Measurements from ENCODE around the gene METTL8. TPM values are rescaled to one million over a fixed set of nuclear protein-coding genes. Genes with fewer than 3 reads are reported as not detected.
"Not testable (repeated sequence)": the region's sequence is repeated elsewhere in the genome, so short reads cannot be mapped to it uniquely, and the experiment has no call there.

METTL8 gene
- total RNA-seq, 2 donors from 2014 or later, result 16.0 to 35.6 TPM

DNA sequence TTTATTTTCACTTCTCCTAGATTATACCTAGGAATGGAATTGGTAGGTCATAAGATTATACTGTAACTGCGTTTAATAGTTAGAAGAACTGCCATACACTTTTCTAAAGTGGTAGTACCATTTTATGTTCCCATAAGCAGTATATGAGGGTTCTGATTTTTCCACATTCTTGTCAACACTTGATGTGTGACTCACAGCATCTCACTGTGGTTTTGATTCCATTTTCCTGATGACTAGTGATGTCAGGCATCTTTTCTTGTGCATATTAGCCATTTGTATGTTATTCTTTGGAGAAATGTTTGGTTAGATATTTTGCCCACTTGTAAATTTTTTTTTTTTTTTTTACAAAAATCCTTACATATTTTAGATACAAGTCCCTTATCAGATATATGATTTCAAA is 2.5 kb upstream of the METTL8 start:
- DNase-seq (ENCODE audit: low spot score) (no peak), ATAC-seq (no peak)
- H3K27ac Mint-ChIP-seq, result no peak overlapping the region
- H3K9me3 Mint-ChIP-seq, result no peaks in the 10 kb centered on the region
- H3K27me3 Mint-ChIP-seq, result no peaks in the 10 kb centered on the region
- peaks cover 23 to 26% of the 10 kb centered on the region in 2 donors for H3K4me1 Mint-ChIP-seq (ENCODE audit: low read depth in 2 of 2)
- no peak overlapping the region for H3K4me3 Mint-ChIP-seq
- peaks cover 16% of the 10 kb centered on the region for H3K36me3 Mint-ChIP-seq

DNA sequence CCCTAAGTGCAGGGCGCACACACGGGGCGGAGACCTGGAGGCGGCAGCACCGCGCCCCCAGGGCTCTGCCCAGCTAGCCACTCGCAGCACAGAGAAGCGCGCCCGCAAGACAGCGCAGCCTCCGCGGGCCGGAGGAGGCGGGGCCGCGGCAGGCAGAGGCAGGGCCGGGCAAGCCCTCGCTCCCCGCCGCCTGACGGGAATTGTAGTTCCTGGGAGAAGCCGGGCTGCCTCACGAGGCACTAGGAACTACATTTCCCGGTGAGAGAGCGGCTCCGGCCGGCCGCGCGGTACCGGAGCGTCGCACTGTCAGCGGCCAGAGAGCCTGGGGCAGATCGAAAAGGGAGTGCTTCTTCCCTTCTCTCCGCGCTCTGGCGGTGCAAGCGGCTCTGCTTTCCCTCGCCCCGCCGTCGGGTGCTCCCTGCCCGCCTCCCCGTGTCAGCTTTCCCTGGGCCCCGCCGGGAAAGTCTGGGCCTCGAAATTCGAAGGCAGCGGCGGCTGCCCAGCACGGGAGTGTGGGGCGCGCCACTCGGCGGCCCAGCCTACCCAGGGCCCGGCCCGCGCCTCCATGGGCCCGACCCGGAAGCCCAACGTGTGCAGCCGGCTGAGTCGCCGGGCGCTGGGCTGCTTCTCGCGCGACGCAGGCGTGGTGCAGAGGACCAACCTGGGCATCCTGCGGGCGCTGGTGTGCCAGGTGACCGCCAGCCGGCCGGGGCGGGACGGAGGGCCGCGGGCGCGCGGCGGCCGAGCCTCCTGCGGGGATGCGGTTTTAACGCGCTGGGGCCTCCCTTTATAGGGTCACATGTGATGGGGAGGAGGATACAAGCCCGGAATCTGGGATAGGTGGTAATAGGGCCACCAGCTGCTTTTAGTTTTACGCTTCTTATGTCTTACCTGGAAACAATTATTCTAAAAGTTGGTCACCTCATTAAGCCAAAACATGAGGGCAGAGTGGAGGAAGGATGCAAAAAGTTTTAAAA is 511 bp upstream of the METTL8 start, which contains the start of gene DCAF17:
Gene DCAF17, plus strand, starts transcription at position 214 of the 977 bp plus-strand sequence. Its CDS starts 352 bp downstream, at position 566.
- H3K27ac Mint-ChIP-seq, result peak within 1 kb of the TSS; percentile 93 to 94
- peaks cover 5% of the 10 kb centered on the region for H3K36me3 Mint-ChIP-seq
- no peaks in the 10 kb centered on the region for H3K27me3 Mint-ChIP-seq
- ATAC-seq (peak; percentile 98 to 99), DNase-seq (ENCODE audit: low spot score) (peak; percentile 96)
- peaks cover 23% of the 10 kb centered on the region in 2 donors for H3K4me1 Mint-ChIP-seq (ENCODE audit: low read depth in 2 of 2)
- H3K4me3 Mint-ChIP-seq, result peak within 1 kb of the TSS; percentile 96
- no peaks in the 10 kb centered on the region for H3K9me3 Mint-ChIP-seq

DNA sequence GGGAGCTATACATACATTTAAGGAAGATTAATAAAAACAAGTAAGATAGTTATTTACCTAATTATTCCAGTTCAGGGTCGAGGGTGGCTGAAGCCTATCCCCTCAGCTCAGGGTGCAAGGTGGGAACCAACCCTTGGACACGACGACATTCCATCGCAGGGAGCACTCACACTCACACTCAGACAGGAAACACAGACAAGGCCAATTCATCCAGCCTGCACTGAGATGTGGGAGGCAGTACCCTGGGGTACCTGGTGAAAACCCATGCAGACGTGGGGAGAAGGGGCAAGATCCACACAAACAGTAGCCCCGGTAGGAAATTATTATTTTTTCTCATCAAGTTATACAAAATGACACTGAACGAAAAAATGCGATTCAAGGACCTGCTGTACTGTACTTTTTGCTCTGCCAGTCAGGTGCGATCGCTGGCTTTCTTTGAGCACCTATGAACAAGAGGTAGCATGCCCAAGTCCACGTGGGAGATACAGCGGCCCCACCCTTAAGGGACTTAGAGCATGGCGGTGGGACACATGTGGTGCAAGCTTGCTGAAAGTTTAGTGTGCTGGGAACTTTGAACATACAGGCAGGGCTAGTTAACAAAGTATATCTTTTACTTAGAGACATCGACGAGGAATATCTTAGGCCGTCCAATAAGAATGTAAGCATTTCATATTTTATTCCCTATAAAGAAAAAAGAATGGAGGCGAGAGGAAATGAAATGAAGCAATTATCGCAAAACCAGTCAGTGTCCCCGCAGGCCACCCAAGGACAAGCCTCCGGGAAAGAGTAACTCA is 624 bp downstream of the METTL8 start:
- H3K9me3 Mint-ChIP-seq, result no peaks in the 10 kb centered on the region
- no peak for DNase-seq (ENCODE audit: low spot score)
- H3K4me1 Mint-ChIP-seq (ENCODE audit: low read depth in 2 of 2), result peaks cover 17 to 23% of the 10 kb centered on the region in 2 donors
- H3K27me3 Mint-ChIP-seq, result no peaks in the 10 kb centered on the region
- peak overlapping the region; percentile 93 to 94 for H3K27ac Mint-ChIP-seq
- no peak for ATAC-seq
- H3K36me3 Mint-ChIP-seq, result no peaks in the 10 kb centered on the region
- peak overlapping the region; percentile 96 for H3K4me3 Mint-ChIP-seq

DNA sequence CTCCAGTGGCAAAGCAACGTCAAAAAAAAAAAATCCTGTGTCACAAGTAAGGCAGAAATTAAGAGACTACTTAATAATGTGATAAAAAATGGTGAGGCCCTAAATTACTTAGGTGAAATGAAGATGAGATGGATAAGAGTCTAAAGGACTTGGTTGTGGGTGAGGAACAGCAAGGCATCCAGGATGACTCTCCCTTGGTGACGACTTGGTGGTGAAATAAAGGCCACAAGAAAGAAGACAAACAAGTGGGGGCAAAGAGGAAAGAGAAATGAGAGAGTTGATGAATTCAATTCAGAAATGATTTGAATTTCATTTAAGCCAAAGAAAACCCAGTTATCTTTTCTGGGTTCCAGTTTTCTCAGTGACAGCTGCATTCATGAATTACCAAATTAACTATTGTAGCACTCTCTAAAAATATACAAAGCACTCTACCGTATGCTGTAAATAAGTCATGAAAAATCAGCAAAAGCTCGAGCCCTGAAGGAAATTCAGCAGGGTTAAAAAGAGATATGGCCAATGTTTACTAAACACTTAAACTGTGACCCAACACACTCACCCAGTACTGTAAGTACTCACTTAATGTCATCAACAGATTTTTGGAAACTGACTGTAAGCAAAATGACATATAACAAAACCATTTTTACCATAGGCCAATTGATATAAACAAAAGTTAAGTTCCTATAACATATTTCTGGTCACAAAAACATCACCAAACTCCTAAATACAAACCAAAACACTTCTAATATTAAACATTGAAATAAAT is 1.4 kb downstream of the METTL8 start:
- Mint-ChIP-seq H3K9me3 (no peaks in the 10 kb centered on the region), H3K27ac (peak overlapping the region; percentile 93 to 94), H3K36me3 (no peaks in the 10 kb centered on the region), H3K4me3 (peak overlapping the region; percentile 96), H3K4me1 (ENCODE audit: low read depth in 2 of 2) (peaks cover 17 to 23% of the 10 kb centered on the region in 2 donors), H3K27me3 (no peaks in the 10 kb centered on the region)
- no peak for ATAC-seq
- no peak for DNase-seq (ENCODE audit: low spot score)

DNA sequence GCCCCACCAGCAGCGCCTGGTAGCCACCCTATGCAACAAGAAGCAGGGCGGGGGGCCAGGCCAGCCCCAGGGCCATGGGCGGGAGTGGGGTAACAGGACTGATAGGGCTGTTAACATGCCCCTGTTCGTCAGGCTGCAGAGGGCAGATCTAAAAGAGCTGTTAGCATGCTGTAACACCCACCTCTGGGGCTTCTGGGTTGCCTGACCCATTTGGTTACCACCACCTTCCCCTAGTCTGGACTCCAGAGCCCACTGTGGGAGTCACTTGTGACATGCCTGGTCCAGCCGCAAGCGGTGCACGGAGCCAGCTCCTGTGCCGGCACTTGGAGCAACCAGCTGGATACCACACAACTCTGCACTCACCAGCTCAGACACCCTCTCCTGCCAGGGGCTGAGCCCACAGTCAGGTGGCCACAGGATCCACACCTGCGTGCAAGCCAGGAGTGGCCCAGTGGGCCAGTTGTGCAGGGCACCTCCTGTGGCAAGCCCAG is 2.1 kb downstream of the METTL8 start:
- no peaks in the 10 kb centered on the region for H3K36me3 Mint-ChIP-seq
- H3K27me3 Mint-ChIP-seq, result no peaks in the 10 kb centered on the region

DNA sequence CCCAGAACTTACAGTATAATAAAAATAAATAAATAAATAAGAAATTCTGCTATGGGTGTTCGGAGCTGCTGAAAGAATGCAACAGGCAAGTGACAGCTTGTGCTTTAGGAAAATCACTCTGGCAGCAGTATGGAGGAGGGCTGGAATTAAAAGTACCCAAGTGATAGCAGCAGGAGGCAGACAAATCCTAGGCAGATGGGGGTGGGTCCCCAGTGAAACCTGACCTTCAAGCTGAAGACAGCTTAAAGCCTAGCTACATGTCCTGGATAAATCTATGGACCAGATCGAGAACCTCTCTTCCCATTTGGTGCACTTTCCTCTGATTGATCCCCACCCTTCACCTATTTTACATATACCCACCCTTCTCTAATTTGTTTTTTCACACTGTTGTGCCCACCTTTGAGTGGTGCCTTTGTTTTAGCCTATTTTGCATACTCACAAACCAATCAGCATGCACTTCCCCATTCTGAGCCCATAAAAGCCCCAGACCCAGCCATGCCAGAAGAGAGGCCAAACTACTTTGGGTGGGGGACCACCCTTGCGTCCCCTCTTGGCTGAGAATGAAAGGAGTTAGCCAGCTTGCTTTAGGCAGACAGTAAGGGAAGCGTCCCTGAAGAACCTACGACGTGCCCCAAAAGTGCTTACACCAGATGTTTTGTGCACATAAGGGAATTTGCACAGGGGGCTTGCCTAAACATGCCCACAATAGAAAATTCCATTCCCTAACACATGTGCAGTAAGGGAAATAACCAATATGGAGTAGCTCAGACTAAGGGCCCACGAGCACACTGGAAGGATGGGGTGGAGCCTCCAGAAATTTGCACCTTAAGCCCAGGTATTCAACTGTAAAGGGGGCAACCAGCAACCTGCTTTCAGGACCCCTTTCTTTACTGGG is 3.0 kb downstream of the METTL8 start:
- Mint-ChIP-seq H3K4me1 (ENCODE audit: low read depth in 2 of 2) (peaks cover 16 to 23% of the 10 kb centered on the region in 2 donors), H3K4me3 (no peak overlapping the region), H3K27ac (no peak overlapping the region), H3K36me3 (no peaks in the 10 kb centered on the region), H3K9me3 (no peaks in the 10 kb centered on the region), H3K27me3 (no peaks in the 10 kb centered on the region)
- no peak for DNase-seq (ENCODE audit: low spot score)
- no peak for ATAC-seq

More for the DNA sequence above, 2.1 kb downstream of the METTL8 start:
- Mint-ChIP-seq H3K27ac (no peak overlapping the region), H3K4me3 (peak overlapping the region; percentile 96), H3K9me3 (no peaks in the 10 kb centered on the region), H3K4me1 (ENCODE audit: low read depth in 2 of 2) (peaks cover 17 to 23% of the 10 kb centered on the region in 2 donors)
- DNase-seq (ENCODE audit: low spot score), result no peak
- ATAC-seq, result no peak

DNA sequence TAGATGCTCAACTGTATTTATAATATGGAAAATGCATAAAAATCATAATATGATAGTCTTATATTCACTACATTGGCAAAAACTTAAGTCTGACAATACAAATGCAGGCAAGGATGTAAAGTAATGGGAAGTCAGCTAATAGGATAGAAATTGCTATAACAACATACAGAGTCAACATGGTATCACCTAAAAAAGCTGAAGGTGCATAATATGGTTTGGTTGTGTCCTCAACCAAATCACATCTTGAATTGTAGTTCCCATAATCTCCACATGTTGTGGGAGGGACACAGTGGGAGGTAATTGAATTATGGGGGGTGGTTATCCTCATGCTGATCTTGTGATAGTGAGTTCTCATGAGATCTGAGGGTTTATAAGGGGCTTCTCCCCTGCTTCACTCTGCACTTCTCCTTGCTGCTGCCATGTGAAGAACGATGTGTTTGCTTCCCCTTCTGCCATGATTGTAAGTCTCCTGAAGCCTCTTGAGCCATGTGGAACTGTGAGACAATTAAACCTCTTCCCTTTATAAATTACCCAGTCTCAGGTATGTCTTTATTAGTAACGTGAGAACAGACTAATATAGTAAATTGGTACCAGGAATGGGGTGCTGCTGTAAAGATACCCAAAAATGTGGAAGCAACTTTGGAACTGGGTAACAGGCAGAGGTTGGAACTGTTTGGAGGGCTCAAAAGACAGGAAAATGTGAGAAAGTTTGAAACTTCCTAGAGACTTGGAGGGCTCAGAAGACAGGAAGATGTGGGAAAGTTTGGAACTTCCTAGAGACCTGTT is 10.9 kb downstream of the METTL8 start:
- DNase-seq (ENCODE audit: low spot score); H3K27me3 Mint-ChIP-seq; H3K4me3 Mint-ChIP-seq; ATAC-seq: not testable (repeated sequence)
- peaks cover 13% of the 10 kb centered on the region for H3K9me3 Mint-ChIP-seq
- H3K36me3 Mint-ChIP-seq, result peaks cover 15% of the 10 kb centered on the region
- H3K27ac Mint-ChIP-seq, result peak overlapping the region in 1 of 2 donors; percentile 88
- H3K4me1 Mint-ChIP-seq (ENCODE audit: low read depth in 2 of 2), result peaks cover 15 to 22% of the 10 kb centered on the region in 2 donors

DNA sequence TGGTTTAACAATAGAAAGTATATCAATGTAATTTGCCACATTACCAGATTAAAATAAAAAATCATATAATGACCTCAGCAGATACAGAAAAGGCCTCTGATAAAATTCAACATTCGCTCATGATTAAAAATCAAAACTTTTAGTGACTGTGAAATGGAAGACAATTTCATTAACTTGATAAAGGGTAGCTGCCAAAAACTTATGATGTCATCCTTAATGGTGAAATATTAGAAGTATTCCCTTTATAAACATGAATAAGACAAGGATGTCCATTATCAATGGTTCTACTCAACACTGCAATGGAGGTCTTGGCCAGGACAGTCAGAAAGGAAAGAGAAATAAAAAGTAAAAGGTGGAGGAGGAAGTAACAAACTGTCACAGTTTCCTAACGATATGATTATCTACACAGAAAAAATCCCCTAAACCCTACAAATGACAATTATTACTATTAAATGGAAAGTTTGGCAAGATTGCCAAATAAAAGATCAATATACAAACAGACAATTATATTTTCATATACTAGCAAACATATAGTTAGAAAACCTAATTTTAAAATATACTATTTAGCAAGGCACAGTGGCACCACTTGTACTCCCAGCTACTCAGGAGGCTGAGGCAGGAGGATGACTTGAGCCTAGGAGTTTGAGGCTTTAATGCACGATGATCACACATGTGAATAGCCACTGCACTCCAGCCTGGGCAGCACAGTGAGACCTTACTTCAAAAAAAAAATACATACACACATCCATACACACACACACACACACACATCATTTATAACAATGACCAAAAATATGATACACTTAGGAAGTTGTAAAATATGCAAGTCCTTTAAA is 12.8 kb downstream of the METTL8 start:
- peak overlapping the region; percentile 26 to 88 for H3K27ac Mint-ChIP-seq
- no peaks in the 10 kb centered on the region for H3K27me3 Mint-ChIP-seq
- DNase-seq (ENCODE audit: low spot score), result no peak
- H3K4me1 Mint-ChIP-seq (ENCODE audit: low read depth in 2 of 2), result peaks cover 17 to 26% of the 10 kb centered on the region in 2 donors
- H3K36me3 Mint-ChIP-seq, result peaks cover 15% of the 10 kb centered on the region
- H3K9me3 Mint-ChIP-seq, result peaks cover 13% of the 10 kb centered on the region
- peak; percentile 72 to 83 for ATAC-seq
- H3K4me3 Mint-ChIP-seq, result peak overlapping the region; percentile 13

DNA sequence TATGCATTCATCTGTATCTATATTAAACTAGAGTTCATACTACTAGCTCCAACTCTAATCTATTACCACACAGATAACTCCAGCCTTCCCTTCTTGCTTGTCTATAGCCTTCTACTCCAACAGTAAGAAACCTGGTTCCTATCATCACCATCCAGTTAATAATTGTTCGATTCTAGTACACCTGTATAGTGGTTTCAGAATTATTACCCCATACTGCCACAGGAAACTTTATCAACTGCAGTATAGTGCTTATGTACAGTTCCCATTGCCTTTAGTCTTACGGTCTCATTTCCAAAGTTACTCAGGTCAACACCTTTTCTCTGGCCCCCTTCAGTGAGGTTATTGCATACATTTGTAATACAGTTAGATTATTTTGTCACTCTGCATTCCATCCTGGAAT is 14.5 kb downstream of the METTL8 start:
- peaks cover 6% of the 10 kb centered on the region for H3K9me3 Mint-ChIP-seq
- no peak overlapping the region for H3K4me3 Mint-ChIP-seq
- peaks cover 8% of the 10 kb centered on the region for H3K36me3 Mint-ChIP-seq
- DNase-seq (ENCODE audit: low spot score) (no peak), ATAC-seq (no peak)
- peaks cover 21 to 31% of the 10 kb centered on the region in 2 donors for H3K4me1 Mint-ChIP-seq (ENCODE audit: low read depth in 2 of 2)
- no peaks in the 10 kb centered on the region for H3K27me3 Mint-ChIP-seq
- peak overlapping the region in 1 of 2 donors; percentile 88 for H3K27ac Mint-ChIP-seq

DNA sequence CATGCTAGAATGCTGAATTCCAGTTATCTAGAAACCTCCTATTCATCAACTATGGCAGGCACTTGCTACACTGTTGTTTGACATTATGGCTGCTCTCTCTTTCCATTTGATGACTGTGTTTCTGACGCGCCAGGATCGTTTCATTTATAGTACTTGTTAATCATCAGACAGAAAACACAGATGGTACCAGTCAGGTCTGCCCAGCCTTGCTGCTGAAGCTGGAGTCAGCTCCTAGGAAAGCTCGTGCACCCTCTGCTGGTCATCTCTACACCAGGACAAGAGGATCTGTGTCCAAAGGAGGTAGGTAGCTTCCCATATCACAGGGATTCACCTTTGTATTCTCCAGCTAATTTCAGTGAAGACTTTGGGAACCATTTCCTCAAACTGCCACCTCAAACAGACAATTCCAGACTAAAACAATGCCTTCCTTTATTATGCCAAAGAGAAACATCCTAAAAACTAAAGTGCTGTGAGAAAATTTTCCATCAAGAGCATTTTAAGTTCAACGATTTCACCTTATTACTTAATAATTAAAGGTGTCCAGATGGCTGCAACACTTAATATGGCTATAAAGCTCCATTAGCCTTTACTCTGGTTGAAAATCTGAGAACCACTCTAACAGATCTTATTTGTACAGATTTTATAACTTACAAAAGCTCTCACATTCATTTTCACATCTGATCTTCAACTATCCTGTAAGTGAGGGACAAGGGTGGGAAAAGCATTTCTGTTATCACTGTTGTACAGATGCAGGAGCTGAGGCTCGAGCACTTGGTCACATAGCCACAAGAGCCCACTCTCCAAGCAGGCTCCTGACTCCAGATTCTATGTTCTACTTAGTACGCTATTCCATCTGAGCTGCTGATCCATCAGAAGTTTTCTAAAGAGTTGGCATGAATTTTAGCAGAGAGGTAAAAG is 17.5 kb downstream of the METTL8 start:
- H3K27me3 Mint-ChIP-seq, result no peaks in the 10 kb centered on the region
- DNase-seq (ENCODE audit: low spot score) (peak; percentile 79), ATAC-seq (peak; percentile 88 to 91)
- no peaks in the 10 kb centered on the region for H3K36me3 Mint-ChIP-seq
- no peak overlapping the region for H3K4me3 Mint-ChIP-seq
- peak overlapping the region in 1 of 2 donors; percentile 15 for H3K27ac Mint-ChIP-seq
- H3K9me3 Mint-ChIP-seq, result no peaks in the 10 kb centered on the region
- H3K4me1 Mint-ChIP-seq (ENCODE audit: low read depth in 2 of 2), result peaks cover 22 to 23% of the 10 kb centered on the region in 2 donors
